Measurements from ENCODE around the gene UBTF.

The UBTF gene

GRCh38 chr17:44217738-44218343 is 1.6 kb downstream of the UBTF start:
- no peak for TF ChIP-seq YY1 (IDR thresholded peaks at IDR 0.05; ENCODE audit: insufficient read depth, insufficient read length)
- TF ChIP-seq ZNF274 (IDR thresholded peaks at IDR 0.05; ENCODE audit: low read depth, low read length) = no peak
- TF ChIP-seq SUZ12 (IDR thresholded peaks at IDR 0.05; ENCODE audit: extremely low read depth, insufficient read depth, insufficient read length) = no peak

DNA sequence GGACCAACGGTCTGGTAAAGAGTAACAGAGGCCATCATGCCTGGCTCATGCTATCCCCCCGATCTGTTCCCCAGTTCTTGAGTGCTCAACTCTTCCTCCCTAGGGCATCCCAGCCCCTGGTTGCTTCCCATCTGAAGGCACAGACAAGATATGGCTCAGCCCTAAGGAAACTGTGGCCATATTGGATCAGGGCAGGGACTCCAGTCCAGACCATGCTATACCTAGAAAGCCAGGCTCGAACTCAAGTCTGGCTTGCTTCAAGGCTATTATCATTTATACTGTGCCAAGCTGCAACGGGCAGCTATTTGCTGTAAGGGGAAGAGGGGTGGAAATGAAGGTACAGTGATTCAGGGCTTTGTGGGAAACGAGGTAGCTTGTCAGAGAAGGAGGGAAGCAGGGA is 2.8 kb downstream of the UBTF start:
- peaks cover 12% of the 10 kb centered on the region for H3K4me1 ChIP-seq (ENCODE audit: insufficient read depth, insufficient read length)
- peaks cover 61% of the 10 kb centered on the region for H3K36me3 ChIP-seq (ENCODE audit: insufficient read depth, insufficient read length, low read length)
- TF ChIP-seq SUZ12 (IDR thresholded peaks at IDR 0.05; ENCODE audit: extremely low read depth, insufficient read depth, insufficient read length) (no peak), ZNF274 (IDR thresholded peaks at IDR 0.05; ENCODE audit: low read depth, low read length) (no peak), YY1 (IDR thresholded peaks at IDR 0.05; ENCODE audit: insufficient read depth, insufficient read length) (no peak)
- H3K9me3 ChIP-seq (ENCODE audit: insufficient read depth, low read length) = peaks cover 7% of the 10 kb centered on the region; the same call in 1 of the 2 replicates
- no peak for DNase-seq (ENCODE audit: low read depth, low spot score)
- no peaks in the 10 kb centered on the region for H3K27me3 ChIP-seq (ENCODE audit: insufficient read depth, insufficient read length)
- H3K9ac ChIP-seq (ENCODE audit: insufficient read length, low read depth) = no peak overlapping the region
- no peak overlapping the region for H3K4me3 ChIP-seq (ENCODE audit: insufficient read length, low read depth)

More at GRCh38 chr17:44217738-44218343, 1.6 kb downstream of the UBTF start:
- no peaks in the 10 kb centered on the region for H3K27me3 ChIP-seq (ENCODE audit: insufficient read depth, insufficient read length)
- peaks cover 8% of the 10 kb centered on the region for H3K4me1 ChIP-seq (ENCODE audit: insufficient read depth, insufficient read length)
- peaks cover 7% of the 10 kb centered on the region; the same call in 1 of the 2 replicates for H3K9me3 ChIP-seq (ENCODE audit: insufficient read depth, low read length)
- H3K9ac ChIP-seq (ENCODE audit: insufficient read length, low read depth) = peak overlapping the region; percentile 94
- peak overlapping the region; percentile 73 for H3K4me3 ChIP-seq (ENCODE audit: insufficient read length, low read depth)
- DNase-seq (ENCODE audit: low read depth, low spot score) = no peak
- peaks cover 54% of the 10 kb centered on the region for H3K36me3 ChIP-seq (ENCODE audit: insufficient read depth, insufficient read length, low read length)

DNA sequence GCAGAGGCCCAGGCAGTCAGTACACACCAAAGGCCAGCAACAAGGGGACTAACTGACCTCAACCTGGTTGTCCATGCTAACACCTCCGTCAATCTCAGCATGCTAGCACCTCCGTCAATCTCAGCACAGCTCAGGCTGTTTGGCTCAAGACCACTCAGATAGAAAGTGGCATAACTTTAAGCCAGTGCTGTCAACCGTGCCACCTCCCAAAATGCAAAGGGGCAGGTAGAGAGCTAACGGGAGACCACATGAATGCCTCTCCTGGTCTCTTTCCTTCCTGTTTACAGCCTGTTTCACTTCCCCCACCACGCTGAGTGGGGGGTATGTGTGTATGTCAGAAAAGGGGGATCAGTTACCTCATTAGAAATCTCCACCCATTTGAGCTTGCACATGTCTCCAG is 3.3 kb downstream of the UBTF start:
- H3K4me3 ChIP-seq (ENCODE audit: insufficient read length, low read depth) = no peak overlapping the region
- peaks cover 12% of the 10 kb centered on the region for H3K4me1 ChIP-seq (ENCODE audit: insufficient read depth, insufficient read length)
- DNase-seq (ENCODE audit: low read depth, low spot score) = no peak
- peaks cover 66% of the 10 kb centered on the region for H3K36me3 ChIP-seq (ENCODE audit: insufficient read depth, insufficient read length, low read length)
- peaks cover 7% of the 10 kb centered on the region; the same call in 1 of the 2 replicates for H3K9me3 ChIP-seq (ENCODE audit: insufficient read depth, low read length)
- TF ChIP-seq YY1 (IDR thresholded peaks at IDR 0.05; ENCODE audit: insufficient read depth, insufficient read length) = no peak
- no peak for TF ChIP-seq SUZ12 (IDR thresholded peaks at IDR 0.05; ENCODE audit: extremely low read depth, insufficient read depth, insufficient read length)
- no peak for TF ChIP-seq ZNF274 (IDR thresholded peaks at IDR 0.05; ENCODE audit: low read depth, low read length)
- H3K9ac ChIP-seq (ENCODE audit: insufficient read length, low read depth) = no peak overlapping the region
- H3K27me3 ChIP-seq (ENCODE audit: insufficient read depth, insufficient read length) = no peaks in the 10 kb centered on the region

DNA sequence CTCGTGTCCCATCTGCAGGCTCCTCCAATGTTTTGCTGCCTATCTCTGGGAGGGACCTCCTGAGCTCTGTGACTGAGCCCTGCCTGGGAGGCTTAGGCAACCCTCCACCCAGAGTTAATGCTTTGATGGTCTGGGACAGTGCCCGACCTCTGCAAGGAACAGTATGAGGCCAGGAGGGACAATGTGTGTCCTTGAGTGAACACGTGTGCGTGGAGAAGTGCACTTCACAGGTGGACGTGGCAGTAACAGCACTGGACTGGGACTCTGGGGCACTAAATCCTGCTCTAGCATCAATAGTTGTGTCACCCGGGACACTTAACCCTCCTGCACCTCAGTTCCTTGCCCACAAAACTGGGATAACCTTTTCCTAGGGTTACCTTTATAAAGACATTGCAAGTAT is 4.6 kb downstream of the UBTF start:
- Histone ChIP-seq H3K27me3 (ENCODE audit: insufficient read depth, insufficient read length) (no peaks in the 10 kb centered on the region), H3K36me3 (ENCODE audit: insufficient read depth, insufficient read length, low read length) (peaks cover 79% of the 10 kb centered on the region), H3K4me1 (ENCODE audit: insufficient read depth, insufficient read length) (peaks cover 15% of the 10 kb centered on the region), H3K9ac (ENCODE audit: insufficient read length, low read depth) (no peak overlapping the region), H3K9me3 (ENCODE audit: insufficient read depth, low read length) (peaks cover 7% of the 10 kb centered on the region; the same call in 1 of the 2 replicates), H3K4me3 (ENCODE audit: insufficient read length, low read depth) (no peak overlapping the region)
- TF ChIP-seq ZNF274 (IDR thresholded peaks at IDR 0.05; ENCODE audit: low read depth, low read length) = no peak
- TF ChIP-seq YY1 (IDR thresholded peaks at IDR 0.05; ENCODE audit: insufficient read depth, insufficient read length) = no peak
- no peak for TF ChIP-seq SUZ12 (IDR thresholded peaks at IDR 0.05; ENCODE audit: extremely low read depth, insufficient read depth, insufficient read length)
- no peak for DNase-seq (ENCODE audit: low read depth, low spot score)

- H3K27me3 ChIP-seq (ENCODE audit: insufficient read depth, insufficient read length) = no peaks in the 10 kb centered on the region
- peaks cover 7% of the 10 kb centered on the region; the same call in 1 of the 2 replicates for H3K9me3 ChIP-seq (ENCODE audit: insufficient read depth, low read length)
- TF ChIP-seq YY1 (IDR thresholded peaks at IDR 0.05; ENCODE audit: insufficient read depth, insufficient read length) (no peak), SUZ12 (IDR thresholded peaks at IDR 0.05; ENCODE audit: extremely low read depth, insufficient read depth, insufficient read length) (no peak), ZNF274 (IDR thresholded peaks at IDR 0.05; ENCODE audit: low read depth, low read length) (no peak)
- H3K4me3 ChIP-seq (ENCODE audit: insufficient read length, low read depth) = no peak overlapping the region
- H3K9ac ChIP-seq (ENCODE audit: insufficient read length, low read depth) = no peak overlapping the region
- peaks cover 15% of the 10 kb centered on the region for H3K4me1 ChIP-seq (ENCODE audit: insufficient read depth, insufficient read length)
- peaks cover 86% of the 10 kb centered on the region for H3K36me3 ChIP-seq (ENCODE audit: insufficient read depth, insufficient read length, low read length)
- no peak for DNase-seq (ENCODE audit: low read depth, low spot score)
Observed at GRCh38 chr17:44214230-44214494, 5.3 kb downstream of the UBTF start.

DNA sequence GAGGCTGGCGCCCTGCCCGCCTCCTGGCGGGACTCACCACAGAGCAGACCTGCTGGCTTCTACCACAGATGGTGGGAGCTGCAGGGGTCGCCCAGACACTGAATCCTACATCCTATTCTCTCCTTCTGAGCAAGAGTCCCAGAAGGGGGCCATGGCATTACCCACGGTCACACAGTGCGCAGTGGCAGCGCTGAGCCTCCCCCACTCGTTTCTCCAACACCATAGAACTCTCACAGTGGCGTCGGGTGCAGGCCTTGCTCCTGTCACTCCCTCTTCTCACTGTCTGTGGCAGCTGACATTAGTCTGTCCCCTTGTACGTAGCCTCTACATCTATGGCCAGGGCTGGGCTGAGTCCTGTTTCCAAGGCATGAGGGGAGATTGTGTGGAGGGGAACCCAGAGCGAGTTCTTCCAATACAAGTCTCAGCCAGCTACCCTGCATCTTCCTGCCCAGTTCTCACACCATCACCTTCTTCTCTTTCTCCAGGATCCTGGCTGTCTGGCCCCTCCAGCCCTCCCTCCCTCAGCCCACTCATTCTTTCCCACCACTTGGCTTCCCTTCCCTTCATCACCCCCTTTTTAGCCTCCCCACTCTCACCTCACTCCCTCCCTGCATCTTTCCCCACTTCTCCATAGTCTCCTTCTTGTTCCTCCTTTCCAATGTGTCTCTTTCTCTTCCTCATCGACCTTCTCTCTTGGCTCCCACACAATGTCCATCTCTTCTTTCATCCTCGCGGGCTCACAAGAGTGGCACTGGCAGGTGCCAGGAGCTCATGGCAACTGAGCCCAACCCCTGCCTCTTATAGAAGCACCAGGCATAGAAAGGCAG is 5.9 kb downstream of the UBTF start:
- Histone ChIP-seq H3K9ac (ENCODE audit: insufficient read length, low read depth) (peak overlapping the region; percentile 5), H3K27me3 (ENCODE audit: insufficient read depth, insufficient read length) (no peaks in the 10 kb centered on the region), H3K9me3 (ENCODE audit: insufficient read depth, low read length) (peaks cover 7% of the 10 kb centered on the region; the same call in 1 of the 2 replicates), H3K4me3 (ENCODE audit: insufficient read length, low read depth) (no peak overlapping the region), H3K36me3 (ENCODE audit: insufficient read depth, insufficient read length, low read length) (peaks cover 92% of the 10 kb centered on the region), H3K4me1 (ENCODE audit: insufficient read depth, insufficient read length) (peaks cover 15% of the 10 kb centered on the region)
- DNase-seq (ENCODE audit: low read depth, low spot score) = no peak
- TF ChIP-seq SUZ12 (IDR thresholded peaks at IDR 0.05; ENCODE audit: extremely low read depth, insufficient read depth, insufficient read length) = no peak
- no peak for TF ChIP-seq YY1 (IDR thresholded peaks at IDR 0.05; ENCODE audit: insufficient read depth, insufficient read length)
- no peak for TF ChIP-seq ZNF274 (IDR thresholded peaks at IDR 0.05; ENCODE audit: low read depth, low read length)
